ENCODE data around the gene NUP98.

GRCh38 chr11:3817181-3817800, 19.9 kb upstream of the NUP98 start:
- TF ChIP-seq ZNF274 (IDR thresholded peaks at IDR 0.05; ENCODE audit: low read depth, low read length) (no peak), YY1 (IDR thresholded peaks at IDR 0.05; ENCODE audit: insufficient read depth, insufficient read length) (no peak), SUZ12 (IDR thresholded peaks at IDR 0.05; ENCODE audit: extremely low read depth, insufficient read depth, insufficient read length) (no peak)
